Liver (tissue), 9 donors: ENCODE measurements around the gene OR2AT4. TPM values are rescaled to one million over a fixed set of nuclear protein-coding genes. Genes with fewer than 3 reads are reported as not detected.

Experiments used
- DNase-seq: peaks from one replicate; pipeline ENCODE4 v3.0.0-alpha.2; 2017; ENCODE audit warnings: low spot score
- H3K27ac ChIP-seq, 2 donors: one replicate each; pipeline ENCODE4 v1.7.0; 2013; ENCODE audit warnings: inconsistent platforms in 2 of 2, low read length in 2 of 2, control low read depth in 1 of 2, low read depth in 1 of 2, mild to moderate bottlenecking in 1 of 2
- H3K27me3 ChIP-seq, 4 donors: one replicate each; pipeline versions ENCODE4 v1.6.1 to v1.7.0; 2013; ENCODE audit warnings: low read length in 3 of 4, inconsistent platforms in 1 of 4, mild to moderate bottlenecking in 1 of 4, moderate library complexity in 1 of 4; ENCODE audit not compliant: control insufficient read depth in 4 of 4, insufficient read depth in 4 of 4
- H3K36me3 ChIP-seq, 4 donors: one replicate each; pipeline versions ENCODE4 v1.6.1 to v1.7.0; 2013; ENCODE audit warnings: low read length in 3 of 4, mild to moderate bottlenecking in 3 of 4, low read depth in 1 of 4, moderate library complexity in 1 of 4; ENCODE audit not compliant: control insufficient read depth in 4 of 4, insufficient read depth in 3 of 4
- H3K4me1 ChIP-seq, 4 donors: one replicate each; pipeline versions ENCODE4 v1.6.1 to v1.7.0; 2013; ENCODE audit warnings: low read length in 3 of 4, mild to moderate bottlenecking in 3 of 4, moderate library complexity in 1 of 4; ENCODE audit not compliant: control insufficient read depth in 4 of 4, insufficient read depth in 4 of 4
- H3K4me3 ChIP-seq, 3 donors: one replicate each; pipeline versions ENCODE4 v1.6.1 to v1.7.0; 2013; ENCODE audit warnings: low read length in 3 of 3, control low read depth in 1 of 3, low read depth in 1 of 3, mild to moderate bottlenecking in 1 of 3
- H3K9ac ChIP-seq, 2 donors: one replicate each; pipeline ENCODE4 v1.7.0; 2013; ENCODE audit warnings: low read length in 2 of 2, mild to moderate bottlenecking in 2 of 2, moderate library complexity in 2 of 2, control low read depth in 1 of 2, low read depth in 1 of 2
- H3K9me3 ChIP-seq, 4 donors: one replicate each; pipeline versions ENCODE4 v1.6.1 to v1.7.0; 2013; ENCODE audit warnings: low read length in 3 of 4; ENCODE audit not compliant: control insufficient read depth in 4 of 4
- EGR1 ChIP-seq, 2 donors: IDR thresholded peaks; 2 replicates each; pipeline ENCODE4 v1.6.1; 2016 to 2018; ENCODE audit warnings: antibody characterized with exemption in 2 of 2, low read depth in 2 of 2
- FOXA1 ChIP-seq: IDR thresholded peaks from 2 replicates; pipeline ENCODE4 v1.6.1; 2016; ENCODE audit warnings: antibody characterized with exemption
- FOXA2 ChIP-seq: IDR thresholded peaks from 2 replicates; pipeline ENCODE4 v1.6.1; 2016; ENCODE audit warnings: antibody characterized with exemption
- GABPA ChIP-seq, 2 donors: IDR thresholded peaks in 1 of 2; conservative IDR thresholded peaks in 1 of 2; 2 replicates each; pipeline ENCODE4 v1.6.1; 2016; ENCODE audit warnings: antibody characterized with exemption in 2 of 2, mild to moderate bottlenecking in 1 of 2, moderate library complexity in 1 of 2
- HNF4A ChIP-seq, 2 donors: conservative IDR thresholded peaks; 2 replicates each; pipeline ENCODE4 v1.6.1; 2016; ENCODE audit warnings: antibody characterized with exemption in 2 of 2, mild to moderate bottlenecking in 2 of 2
- JUND ChIP-seq, 2 donors: IDR thresholded peaks; 2 replicates each; pipeline ENCODE4 v1.6.1; 2016; ENCODE audit warnings: antibody characterized with exemption in 2 of 2
- NR2F2 ChIP-seq: IDR thresholded peaks from 2 replicates; pipeline ENCODE4 v1.6.1; 2016; ENCODE audit warnings: antibody characterized with exemption
- RAD21 ChIP-seq, 2 donors: IDR thresholded peaks; 2 replicates each; pipeline ENCODE4 v1.6.1; 2016; ENCODE audit warnings: antibody characterized with exemption in 2 of 2, mild to moderate bottlenecking in 2 of 2
- RXRA ChIP-seq, 2 donors: IDR thresholded peaks; 2 replicates each; pipeline ENCODE4 v1.6.1; 2017 to 2018; ENCODE audit warnings: antibody characterized with exemption in 2 of 2, mild to moderate bottlenecking in 1 of 2
- SP1 ChIP-seq: IDR thresholded peaks from 2 replicates; pipeline ENCODE4 v1.6.1; 2018; ENCODE audit warnings: antibody characterized with exemption, mild to moderate bottlenecking
- TAF1 ChIP-seq: conservative IDR thresholded peaks from 2 replicates; pipeline ENCODE4 v1.6.1; 2016; ENCODE audit warnings: antibody characterized with exemption, mild to moderate bottlenecking
- YY1 ChIP-seq: IDR thresholded peaks from 2 replicates; pipeline ENCODE4 v1.6.1; 2016; ENCODE audit warnings: antibody characterized with exemption, mild to moderate bottlenecking
- WGBS: extraction: QIAGEN DNeasy Blood & Tissue Kit; methylation state at CpG from one replicate; pipeline ENCODE4 v1.1.7; 2013; 5-methylcytosine and 5-hydroxymethylcytosine counted together
- polyA plus RNA-seq, 2 donors: library from polyadenylated mRNA; stranded (reverse) in 1 of 2; unstranded in 1 of 2; fragments of 200-250 nt in 1 of 2; fragments of >200 nt in 1 of 2; fragmentation: Nextera tagmentation in 1 of 2; extraction: Ambion mirVana in 1 of 2; gene quantifications; one replicate each; pipeline versions ENCODE4 v1.2.1 to v1.2.3, GENCODE V29; 2013 to 2015
- total RNA-seq, 2 donors: library from RNA; depleted of rRNA; stranded (reverse); fragments of >200 nt; gene quantifications; one replicate each; pipeline ENCODE4 v1.2.3, GENCODE V29; 2014
- TF ChIP-seq, protein P1 (sequence below): IDR thresholded peaks from 2 replicates; pipeline ENCODE4 v1.6.1; 2016; ENCODE audit warnings: antibody characterized with exemption, mild to moderate bottlenecking
- TF ChIP-seq, protein P2 (sequence below): IDR thresholded peaks from 2 replicates; pipeline ENCODE4 v1.6.1; 2016; ENCODE audit warnings: antibody characterized with exemption
- TF ChIP-seq, protein P3 (sequence below): fragments of 150-350 bp; IDR thresholded peaks from 2 replicates; pipeline ENCODE4 v1.5.1; 2017; ENCODE audit warnings: improper control_type of control experiment, low read depth, low read length; ENCODE audit not compliant: missing input control
- TF ChIP-seq, protein P4 (sequence below): IDR thresholded peaks from 2 replicates; pipeline ENCODE4 v1.6.1; 2016; ENCODE audit warnings: antibody characterized with exemption
- TF ChIP-seq, protein P5 (sequence below): IDR thresholded peaks from 2 replicates; pipeline ENCODE4 v1.6.1; 2016; ENCODE audit warnings: antibody characterized with exemption
- donor health status: healthy.
- donor health status: healthy.
- donor health status: healthy.
- donor health status: healthy.
- donor health status: healthy.

The OR2AT4 gene
- total and polyA plus RNA-seq, 4 donors, result not detected

DNA sequence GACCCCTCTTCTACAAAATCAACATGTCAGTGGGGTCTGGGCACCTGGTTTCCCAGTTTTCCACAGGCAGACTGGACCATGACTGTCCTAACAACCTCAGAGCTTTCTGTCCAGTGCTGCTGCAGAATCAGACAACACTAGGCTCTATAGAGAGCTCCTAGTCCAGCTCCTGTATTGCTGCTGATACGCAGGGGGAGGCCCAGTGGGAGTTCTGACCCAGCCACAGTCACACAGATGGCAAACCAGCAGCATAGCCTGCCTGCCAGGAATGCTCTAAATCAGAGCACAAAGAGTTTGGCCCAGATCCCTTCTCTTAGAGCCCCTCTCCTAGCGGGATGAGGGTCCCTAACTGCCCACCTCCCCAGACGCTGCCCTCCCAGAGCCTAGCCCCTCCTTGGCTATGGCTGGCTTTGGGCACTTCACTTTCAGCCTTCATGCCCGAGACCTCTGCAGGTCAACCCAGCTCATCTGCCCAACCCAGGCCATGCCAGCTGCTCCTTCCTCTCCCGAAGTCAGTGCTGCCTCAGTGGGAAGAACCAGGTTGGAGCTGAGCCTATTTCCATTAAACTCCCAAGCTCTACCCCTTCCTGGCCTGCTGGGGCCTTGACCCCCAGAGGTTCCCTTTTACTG lies 38.5 kb upstream of the OR2AT4 start:
- DNase-seq, result no peak
- TF ChIP-seq, protein P1, sequence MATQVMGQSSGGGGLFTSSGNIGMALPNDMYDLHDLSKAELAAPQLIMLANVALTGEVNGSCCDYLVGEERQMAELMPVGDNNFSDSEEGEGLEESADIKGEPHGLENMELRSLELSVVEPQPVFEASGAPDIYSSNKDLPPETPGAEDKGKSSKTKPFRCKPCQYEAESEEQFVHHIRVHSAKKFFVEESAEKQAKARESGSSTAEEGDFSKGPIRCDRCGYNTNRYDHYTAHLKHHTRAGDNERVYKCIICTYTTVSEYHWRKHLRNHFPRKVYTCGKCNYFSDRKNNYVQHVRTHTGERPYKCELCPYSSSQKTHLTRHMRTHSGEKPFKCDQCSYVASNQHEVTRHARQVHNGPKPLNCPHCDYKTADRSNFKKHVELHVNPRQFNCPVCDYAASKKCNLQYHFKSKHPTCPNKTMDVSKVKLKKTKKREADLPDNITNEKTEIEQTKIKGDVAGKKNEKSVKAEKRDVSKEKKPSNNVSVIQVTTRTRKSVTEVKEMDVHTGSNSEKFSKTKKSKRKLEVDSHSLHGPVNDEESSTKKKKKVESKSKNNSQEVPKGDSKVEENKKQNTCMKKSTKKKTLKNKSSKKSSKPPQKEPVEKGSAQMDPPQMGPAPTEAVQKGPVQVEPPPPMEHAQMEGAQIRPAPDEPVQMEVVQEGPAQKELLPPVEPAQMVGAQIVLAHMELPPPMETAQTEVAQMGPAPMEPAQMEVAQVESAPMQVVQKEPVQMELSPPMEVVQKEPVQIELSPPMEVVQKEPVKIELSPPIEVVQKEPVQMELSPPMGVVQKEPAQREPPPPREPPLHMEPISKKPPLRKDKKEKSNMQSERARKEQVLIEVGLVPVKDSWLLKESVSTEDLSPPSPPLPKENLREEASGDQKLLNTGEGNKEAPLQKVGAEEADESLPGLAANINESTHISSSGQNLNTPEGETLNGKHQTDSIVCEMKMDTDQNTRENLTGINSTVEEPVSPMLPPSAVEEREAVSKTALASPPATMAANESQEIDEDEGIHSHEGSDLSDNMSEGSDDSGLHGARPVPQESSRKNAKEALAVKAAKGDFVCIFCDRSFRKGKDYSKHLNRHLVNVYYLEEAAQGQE, result no peak
- TF ChIP-seq, protein P2, sequence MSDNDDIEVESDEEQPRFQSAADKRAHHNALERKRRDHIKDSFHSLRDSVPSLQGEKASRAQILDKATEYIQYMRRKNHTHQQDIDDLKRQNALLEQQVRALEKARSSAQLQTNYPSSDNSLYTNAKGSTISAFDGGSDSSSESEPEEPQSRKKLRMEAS, result no peak
- no peak for TF ChIP-seq RXRA (IDR thresholded peaks at IDR 0.05)
- TF ChIP-seq YY1, result no peak
- no peak for TF ChIP-seq SP1
- TF ChIP-seq NR2F2, result no peak
- no peak for TF ChIP-seq EGR1 (IDR thresholded peaks at IDR 0.05; ENCODE audit: low read depth in 2 of 2)
- no peak for TF ChIP-seq TAF1
- TF ChIP-seq JUND (IDR thresholded peaks at IDR 0.05), result no peak
- no peak for TF ChIP-seq FOXA1
- no peak for TF ChIP-seq FOXA2
- TF ChIP-seq, protein P3, sequence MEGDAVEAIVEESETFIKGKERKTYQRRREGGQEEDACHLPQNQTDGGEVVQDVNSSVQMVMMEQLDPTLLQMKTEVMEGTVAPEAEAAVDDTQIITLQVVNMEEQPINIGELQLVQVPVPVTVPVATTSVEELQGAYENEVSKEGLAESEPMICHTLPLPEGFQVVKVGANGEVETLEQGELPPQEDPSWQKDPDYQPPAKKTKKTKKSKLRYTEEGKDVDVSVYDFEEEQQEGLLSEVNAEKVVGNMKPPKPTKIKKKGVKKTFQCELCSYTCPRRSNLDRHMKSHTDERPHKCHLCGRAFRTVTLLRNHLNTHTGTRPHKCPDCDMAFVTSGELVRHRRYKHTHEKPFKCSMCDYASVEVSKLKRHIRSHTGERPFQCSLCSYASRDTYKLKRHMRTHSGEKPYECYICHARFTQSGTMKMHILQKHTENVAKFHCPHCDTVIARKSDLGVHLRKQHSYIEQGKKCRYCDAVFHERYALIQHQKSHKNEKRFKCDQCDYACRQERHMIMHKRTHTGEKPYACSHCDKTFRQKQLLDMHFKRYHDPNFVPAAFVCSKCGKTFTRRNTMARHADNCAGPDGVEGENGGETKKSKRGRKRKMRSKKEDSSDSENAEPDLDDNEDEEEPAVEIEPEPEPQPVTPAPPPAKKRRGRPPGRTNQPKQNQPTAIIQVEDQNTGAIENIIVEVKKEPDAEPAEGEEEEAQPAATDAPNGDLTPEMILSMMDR, result no peak
- TF ChIP-seq RAD21 (IDR thresholded peaks at IDR 0.05), result no peak
- no peak for TF ChIP-seq HNF4A (conservative IDR thresholded peaks at IDR 0.05)
- no peak for TF ChIP-seq GABPA (IDR thresholded peaks at IDR 0.05 in 1 of 2, conservative IDR thresholded peaks at IDR 0.05 in 1 of 2)
- TF ChIP-seq, protein P4, sequence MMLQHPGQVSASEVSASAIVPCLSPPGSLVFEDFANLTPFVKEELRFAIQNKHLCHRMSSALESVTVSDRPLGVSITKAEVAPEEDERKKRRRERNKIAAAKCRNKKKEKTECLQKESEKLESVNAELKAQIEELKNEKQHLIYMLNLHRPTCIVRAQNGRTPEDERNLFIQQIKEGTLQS, result no peak
- H3K36me3 ChIP-seq, result no peaks in the 10 kb centered on the region
- no peak overlapping the region for H3K27ac ChIP-seq
- 66% methylated on average over 5 of the region's 5 CpGs for WGBS
- H3K9ac ChIP-seq, result no peak overlapping the region
- H3K9me3 ChIP-seq, result no peaks in the 10 kb centered on the region
- H3K4me3 ChIP-seq, result no peak overlapping the region
- no peaks in the 10 kb centered on the region for H3K4me1 ChIP-seq
- peaks cover 0 to 2% (median 0%) of the 10 kb centered on the region in 4 donors for H3K27me3 ChIP-seq

DNA sequence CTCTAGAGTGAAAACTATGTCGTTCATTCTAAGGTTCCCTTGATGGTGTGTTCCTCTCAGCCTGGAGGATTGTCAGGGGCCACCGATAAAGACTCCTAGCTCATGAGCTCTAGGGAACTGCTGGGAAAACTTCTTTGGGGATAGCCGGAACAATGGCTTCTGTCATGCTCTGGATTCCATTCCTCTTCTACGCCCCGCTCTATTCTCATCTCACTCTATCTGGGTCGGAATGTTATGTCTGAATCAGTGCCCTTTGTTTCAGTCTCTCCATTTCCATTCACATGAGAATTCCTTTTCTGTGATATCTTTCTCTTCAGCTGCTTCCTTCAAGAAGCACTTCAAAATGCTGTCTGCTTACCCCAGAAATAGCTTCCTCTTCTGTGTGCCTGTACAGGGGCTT lies 37.3 kb upstream of the OR2AT4 start:
- H3K9me3 ChIP-seq, result no peaks in the 10 kb centered on the region
- WGBS, result 63% methylated on average over 6 of the region's 6 CpGs
- TF ChIP-seq, protein P1, result no peak
- TF ChIP-seq EGR1 (IDR thresholded peaks at IDR 0.05; ENCODE audit: low read depth in 2 of 2) (no peak), RAD21 (IDR thresholded peaks at IDR 0.05) (no peak), NR2F2 (no peak), FOXA2 (no peak), TAF1 (no peak), GABPA (IDR thresholded peaks at IDR 0.05 in 1 of 2, conservative IDR thresholded peaks at IDR 0.05 in 1 of 2) (no peak), SP1 (no peak), YY1 (no peak), FOXA1 (no peak), RXRA (IDR thresholded peaks at IDR 0.05) (no peak), JUND (IDR thresholded peaks at IDR 0.05) (no peak), HNF4A (conservative IDR thresholded peaks at IDR 0.05) (no peak)
- TF ChIP-seq, protein P4, result no peak
- TF ChIP-seq, protein P5, sequence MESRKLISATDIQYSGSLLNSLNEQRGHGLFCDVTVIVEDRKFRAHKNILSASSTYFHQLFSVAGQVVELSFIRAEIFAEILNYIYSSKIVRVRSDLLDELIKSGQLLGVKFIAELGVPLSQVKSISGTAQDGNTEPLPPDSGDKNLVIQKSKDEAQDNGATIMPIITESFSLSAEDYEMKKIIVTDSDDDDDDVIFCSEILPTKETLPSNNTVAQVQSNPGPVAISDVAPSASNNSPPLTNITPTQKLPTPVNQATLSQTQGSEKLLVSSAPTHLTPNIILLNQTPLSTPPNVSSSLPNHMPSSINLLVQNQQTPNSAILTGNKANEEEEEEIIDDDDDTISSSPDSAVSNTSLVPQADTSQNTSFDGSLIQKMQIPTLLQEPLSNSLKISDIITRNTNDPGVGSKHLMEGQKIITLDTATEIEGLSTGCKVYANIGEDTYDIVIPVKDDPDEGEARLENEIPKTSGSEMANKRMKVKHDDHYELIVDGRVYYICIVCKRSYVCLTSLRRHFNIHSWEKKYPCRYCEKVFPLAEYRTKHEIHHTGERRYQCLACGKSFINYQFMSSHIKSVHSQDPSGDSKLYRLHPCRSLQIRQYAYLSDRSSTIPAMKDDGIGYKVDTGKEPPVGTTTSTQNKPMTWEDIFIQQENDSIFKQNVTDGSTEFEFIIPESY, result no peak
- TF ChIP-seq, protein P2, result no peak

More for the DNA sequence above, 37.3 kb upstream of the OR2AT4 start:
- Histone ChIP-seq H3K27ac (no peak overlapping the region), H3K36me3 (no peaks in the 10 kb centered on the region), H3K9ac (no peak overlapping the region), H3K27me3 (peaks cover 0 to 2% (median 0%) of the 10 kb centered on the region in 4 donors), H3K4me1 (no peaks in the 10 kb centered on the region), H3K4me3 (no peak overlapping the region)
- no peak for DNase-seq
